ENCODE results near the gene DPYSL5.

Gene DPYSL5

GRCh38 chr2:26976237-26976636, 128.3 kb downstream of the DPYSL5 start:
- no peaks in the 10 kb centered on the region for H3K79me2 ChIP-seq (ENCODE audit: low read length)
- no peak overlapping the region for H3K4me3 ChIP-seq (ENCODE audit: low read length)
- H3K27me3 ChIP-seq (ENCODE audit: low read depth, low read length) = peaks cover 10% of the 10 kb centered on the region; the same call in 1 of the 2 replicates
- H3K4me1 ChIP-seq (ENCODE audit: low read length) = peaks cover under 1% of the 10 kb centered on the region; the same call in 1 of the 2 replicates
- no peaks in the 10 kb centered on the region for H3K9me3 ChIP-seq (ENCODE audit: insufficient read depth, low read length)
- no peak overlapping the region for H3K9ac ChIP-seq (ENCODE audit: low read length)
- H3K27ac ChIP-seq (ENCODE audit: low read length) = no peak overlapping the region
- no peaks in the 10 kb centered on the region for H4K20me1 ChIP-seq (ENCODE audit: insufficient read depth, low read length)
- H3K36me3 ChIP-seq (replicated peaks; ENCODE audit: low read depth, low read length) = no peaks in the 10 kb centered on the region
- no peak for TF ChIP-seq CTCF (IDR thresholded peaks at IDR 0.05; ENCODE audit: low read depth, low read length)
- TF ChIP-seq EZH2phosphoT487 (IDR thresholded peaks at IDR 0.05; ENCODE audit: low read depth) = no peak
- H3K4me2 ChIP-seq (ENCODE audit: low read length) = no peak overlapping the region
- no peak overlapping the region for H2AFZ ChIP-seq (ENCODE audit: low read depth, low read length)

GRCh38 chr2:26977012-26977411, 129.1 kb downstream of the DPYSL5 start:
- TF ChIP-seq EZH2phosphoT487 (IDR thresholded peaks at IDR 0.05; ENCODE audit: low read depth) (no peak), CTCF (IDR thresholded peaks at IDR 0.05; ENCODE audit: low read depth, low read length) (no peak)
- H4K20me1 ChIP-seq (ENCODE audit: insufficient read depth, low read length) = no peaks in the 10 kb centered on the region
- H2AFZ ChIP-seq (ENCODE audit: low read depth, low read length) = no peak overlapping the region
- H3K4me3 ChIP-seq (ENCODE audit: low read length) = no peak overlapping the region
- H3K9me3 ChIP-seq (ENCODE audit: insufficient read depth, low read length) = no peaks in the 10 kb centered on the region
- H3K4me1 ChIP-seq (ENCODE audit: low read length) = no peaks in the 10 kb centered on the region
- no peak overlapping the region for H3K9ac ChIP-seq (ENCODE audit: low read length)
- H3K27ac ChIP-seq (ENCODE audit: low read length) = no peak overlapping the region
- no peaks in the 10 kb centered on the region for H3K36me3 ChIP-seq (replicated peaks; ENCODE audit: low read depth, low read length)
- no peaks in the 10 kb centered on the region for H3K79me2 ChIP-seq (ENCODE audit: low read length)
- H3K4me2 ChIP-seq (ENCODE audit: low read length) = no peak overlapping the region
- H3K27me3 ChIP-seq (ENCODE audit: low read depth, low read length) = peaks cover 10% of the 10 kb centered on the region; the same call in 1 of the 2 replicates

GRCh38 chr2:26978061-26978596, 130.2 kb downstream of the DPYSL5 start:
- no peak overlapping the region for H3K27ac ChIP-seq (ENCODE audit: low read length)

DNA sequence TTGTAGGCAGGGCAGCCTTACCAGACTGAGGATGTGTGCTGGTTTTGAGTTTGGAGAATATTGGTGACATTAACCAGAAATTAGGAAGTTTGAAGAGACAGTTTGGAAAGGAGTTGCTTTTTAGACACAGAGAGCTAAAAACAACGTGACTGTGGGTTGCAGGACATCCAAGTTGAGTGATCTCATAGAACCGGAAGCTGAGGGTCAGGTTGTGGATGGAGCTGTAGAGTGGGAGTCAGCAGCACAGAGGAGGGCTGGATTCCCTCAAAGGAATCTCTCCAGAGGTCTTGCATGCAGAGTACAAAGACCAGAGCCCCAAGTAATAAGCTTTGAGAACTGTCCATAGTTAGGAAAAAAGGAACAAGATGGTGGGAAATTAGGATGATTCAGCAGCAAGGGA, 131.8 kb downstream of the DPYSL5 start:
- Histone ChIP-seq H3K9ac (ENCODE audit: low read length) (no peak overlapping the region), H3K4me2 (ENCODE audit: low read length) (no peak overlapping the region), H3K4me1 (ENCODE audit: low read length) (no peaks in the 10 kb centered on the region), H3K27me3 (ENCODE audit: low read depth, low read length) (peaks cover 6% of the 10 kb centered on the region; the same call in 1 of the 2 replicates), H2AFZ (ENCODE audit: low read depth, low read length) (no peak overlapping the region), H3K4me3 (ENCODE audit: low read length) (no peak overlapping the region), H4K20me1 (ENCODE audit: insufficient read depth, low read length) (no peaks in the 10 kb centered on the region), H3K27ac (ENCODE audit: low read length) (no peak overlapping the region), H3K79me2 (ENCODE audit: low read length) (no peaks in the 10 kb centered on the region), H3K9me3 (ENCODE audit: insufficient read depth, low read length) (no peaks in the 10 kb centered on the region), H3K36me3 (replicated peaks; ENCODE audit: low read depth, low read length) (no peaks in the 10 kb centered on the region)
- TF ChIP-seq EZH2phosphoT487 (IDR thresholded peaks at IDR 0.05; ENCODE audit: low read depth) (no peak), CTCF (IDR thresholded peaks at IDR 0.05; ENCODE audit: low read depth, low read length) (no peak)

More at GRCh38 chr2:26978061-26978596, 130.2 kb downstream of the DPYSL5 start:
- Histone ChIP-seq H2AFZ (ENCODE audit: low read depth, low read length) (no peak overlapping the region), H3K4me1 (ENCODE audit: low read length) (no peaks in the 10 kb centered on the region), H3K9me3 (ENCODE audit: insufficient read depth, low read length) (no peaks in the 10 kb centered on the region), H4K20me1 (ENCODE audit: insufficient read depth, low read length) (no peaks in the 10 kb centered on the region), H3K4me2 (ENCODE audit: low read length) (no peak overlapping the region), H3K9ac (ENCODE audit: low read length) (no peak overlapping the region), H3K27me3 (ENCODE audit: low read depth, low read length) (peaks cover 10% of the 10 kb centered on the region; the same call in 1 of the 2 replicates), H3K36me3 (replicated peaks; ENCODE audit: low read depth, low read length) (no peaks in the 10 kb centered on the region), H3K4me3 (ENCODE audit: low read length) (no peak overlapping the region), H3K79me2 (ENCODE audit: low read length) (no peaks in the 10 kb centered on the region)
- no peak for TF ChIP-seq EZH2phosphoT487 (IDR thresholded peaks at IDR 0.05; ENCODE audit: low read depth)
- TF ChIP-seq CTCF (IDR thresholded peaks at IDR 0.05; ENCODE audit: low read depth, low read length) = no peak
